SH-SY5Y (cell line): ENCODE data around the gene BLOC1S3.

Source experiments
- GATA2 ChIP-seq: IDR thresholded peaks from 2 replicates; pipeline ENCODE4 v1.6.1; 2011; ENCODE audit warnings: mild to moderate bottlenecking, low read depth, low read length
- GATA3 ChIP-seq: IDR thresholded peaks from 2 replicates; pipeline ENCODE4 v1.6.1; 2011; ENCODE audit warnings: low read depth, mild to moderate bottlenecking, low read length, moderate library complexity

DNA sequence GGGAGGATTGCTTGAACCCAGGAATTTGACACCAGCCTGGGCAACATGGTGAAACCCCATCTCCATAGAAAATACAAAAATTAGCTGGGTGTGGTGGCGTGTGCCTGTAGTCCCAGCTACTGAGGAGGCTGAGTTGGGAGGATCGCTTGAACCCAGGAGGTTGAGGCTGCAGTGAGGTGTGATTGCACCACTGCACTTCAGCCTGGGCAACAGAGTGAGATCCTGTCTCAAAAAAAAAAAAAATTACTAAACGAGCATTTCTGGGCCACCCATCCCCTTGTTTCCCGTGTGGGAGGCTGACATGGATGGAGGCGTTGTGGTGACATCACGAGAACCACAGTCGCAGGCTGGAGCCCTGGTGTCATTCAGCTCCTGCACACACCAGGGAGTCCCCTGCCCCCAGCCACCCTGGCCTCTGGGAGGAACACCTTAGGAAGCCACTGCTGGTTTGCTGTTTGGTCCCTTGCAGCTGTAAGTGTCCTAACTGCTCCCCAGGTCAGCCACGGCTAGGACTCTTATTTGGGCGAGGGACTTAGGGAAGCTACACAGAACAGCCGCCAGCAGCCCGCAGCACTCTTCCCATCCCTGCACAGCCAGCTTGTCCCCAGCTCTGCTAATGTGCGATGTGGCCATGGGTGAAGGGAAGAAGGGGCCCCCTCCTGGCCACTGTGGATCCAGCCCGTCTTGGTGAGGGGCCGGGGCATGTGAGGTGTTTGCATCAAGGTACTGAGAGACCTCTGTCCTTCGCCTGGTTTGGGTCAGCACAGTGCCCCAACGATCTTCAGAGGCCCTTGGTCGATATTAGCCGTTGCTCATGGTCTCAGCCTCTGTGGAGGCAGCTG, 30.5 kb upstream of the BLOC1S3 start:
- TF ChIP-seq GATA3, result no peak
- no peak for TF ChIP-seq GATA2
